ENCODE data around the gene FOSB. TPM values are rescaled to one million over a fixed set of nuclear protein-coding genes. Genes with fewer than 3 reads are reported as not detected.

Gene FOSB
- total and polyA plus RNA-seq, 9 of the 15 experiments (the other 6 are each of a cell fraction or from before 2014, with no cell fraction given), result 0.11 to 2.7 (median 0.73) TPM

GRCh38 chr19:45485305-45486077, 17.7 kb downstream of the FOSB start (continued):
- TF ChIP-seq MBD2 (IDR thresholded peaks at IDR 0.05; ENCODE audit: borderline replicate concordance, low read depth), result peak; percentile 82
- no peak for TF ChIP-seq PATZ1 (CRISPR knock-in tag; IDR thresholded peaks at IDR 0.05; ENCODE audit: borderline replicate concordance)
- TF ChIP-seq ZNF263 (CRISPR knock-in tag; IDR thresholded peaks at IDR 0.05; ENCODE audit: borderline replicate concordance), result no peak
- TF ChIP-seq ZBTB33 (CRISPR knock-in tag; IDR thresholded peaks at IDR 0.05), result 0 out of 2 replicates have a peak, but pooled peaks have one; percentile 13
- no peak for TF ChIP-seq KAT2B (IDR thresholded peaks at IDR 0.05; ENCODE audit: low read depth, low read length)
- TF ChIP-seq TEAD4 (IDR thresholded peaks at IDR 0.05; ENCODE audit: low read length), result no peak; the same call in 1 of the 2 replicates
- no peak for TF ChIP-seq TEAD4 (CRISPR knock-in tag; IDR thresholded peaks at IDR 0.05; ENCODE audit: borderline replicate concordance)
- peak; percentile 19 for TF ChIP-seq POU5F1 (IDR thresholded peaks at IDR 0.05; ENCODE audit: borderline replicate concordance, low read depth, low read length, partially characterized antibody)
- TF ChIP-seq ZNF280B (CRISPR knock-in tag; IDR thresholded peaks at IDR 0.05), result no peak
- TF ChIP-seq HMG20B (CRISPR knock-in tag; IDR thresholded peaks at IDR 0.05), result no peak
- TF ChIP-seq VEZF1 (CRISPR knock-in tag; IDR thresholded peaks at IDR 0.05), result peak; percentile 59
- no peak for TF ChIP-seq CTBP1 (IDR thresholded peaks at IDR 0.05; ENCODE audit: borderline replicate concordance)
- no peak for TF ChIP-seq SUPT5H (IDR thresholded peaks at IDR 0.05)
- TF ChIP-seq ZMIZ1 (IDR thresholded peaks at IDR 0.05; ENCODE audit: low read depth in 2 of 2, low read length in 2 of 2), result peak in 1 of 2 experiments; percentile 35; a peak in 1 of 4 replicates
- no peak for TF ChIP-seq NCOR1 (IDR thresholded peaks at IDR 0.05)
